Left lung (tissue), 10 donors: ENCODE measurements around the gene PIK3R5. TPM values are rescaled to one million over a fixed set of nuclear protein-coding genes. Genes with fewer than 3 reads are reported as not detected.

ENCODE experiments used
- ATAC-seq: fragments of 200-7000 bp; cut with Tn5 transposase; one replicate; pipeline ENCODE4 v1.9.1; 2020; ENCODE audit warnings: moderate library complexity
- DNase-seq, 4 donors: peaks; one replicate each; pipeline ENCODE4 v3.0.0-alpha.2; 2013 to 2020
- H3K27ac ChIP-seq, 2 donors: fragments of 200-600 bp; sonication (generic) in 1 of 2; one replicate each; pipeline versions ENCODE4 v1.5.0 to v1.8.0; 2020 to 2021
- H3K27me3 ChIP-seq, 2 donors: fragments of 200-600 bp; sonication (generic) in 1 of 2; one replicate each; pipeline versions ENCODE4 v1.5.0 to v1.8.0; 2020 to 2021
- H3K36me3 ChIP-seq, 2 donors: fragments of 200-600 bp; sonication (generic) in 1 of 2; one replicate each; pipeline versions ENCODE4 v1.5.0 to v1.8.0; 2020 to 2021
- H3K4me1 ChIP-seq, 2 donors: fragments of 200-600 bp; one replicate each; pipeline ENCODE4 v1.8.0; 2021
- H3K4me3 ChIP-seq, 2 donors: fragments of 200-600 bp; sonication (generic) in 1 of 2; one replicate each; pipeline versions ENCODE4 v1.5.0 to v1.8.0; 2020 to 2021; ENCODE audit warnings: mild to moderate bottlenecking in 1 of 2
- H3K9me3 ChIP-seq, 2 donors: fragments of 200-600 bp; sonication (generic) in 1 of 2; one replicate each; pipeline versions ENCODE4 v1.5.0 to v1.8.0; 2020 to 2021
- CTCF ChIP-seq, 2 donors: fragments of 200-600 bp; sonication (generic) in 1 of 2; IDR thresholded peaks; one replicate each; pipeline versions ENCODE4 v1.5.0 to v1.8.0; 2021; ENCODE audit warnings: antibody characterized with exemption in 2 of 2
- intact Hi-C, 2 donors: fragments of 100-400 bp; cut with DNase I; formaldehyde crosslinking; loops; one replicate each; pipeline versions ENCODE4 v1.11.2 to v1.14.2; 2022
- polyA plus RNA-seq, 6 donors: library from polyadenylated mRNA; unstranded; fragments of 120-200 nt; gene quantifications; one replicate each; pipeline ENCODE4 v1.2.1, GENCODE V29; 2013; ENCODE audit not compliant: insufficient read length in 6 of 6
- total RNA-seq, 2 donors: library from RNA; stranded (reverse); fragmentation: NEBNext Ultra II Directional; extraction: Animal tissue kit (Norgen Biotek cat#: 25700); gene quantifications; one replicate each; pipeline ENCODE4 v1.2.1, GENCODE V29; 2021
- donor health status: DM: no; HTN: yes; CAD: no.
- donor health status: DM: no; HTN: no; CAD: no.

The PIK3R5 gene
- total and polyA plus RNA-seq, 8 donors, result 1.1 to 84.8 (median 2.0) TPM

GRCh38 chr17:8975091-8975725, 9.7 kb upstream of the PIK3R5 start:
- Histone ChIP-seq H3K4me3 (no peak overlapping the region), H3K36me3 (no peaks in the 10 kb centered on the region), H3K27me3 (no peaks in the 10 kb centered on the region), H3K4me1 (peaks cover 0 to 3% of the 10 kb centered on the region in 2 donors), H3K27ac (no peak overlapping the region), H3K9me3 (peaks cover 0 to 2% of the 10 kb centered on the region in 2 donors)
- intact Hi-C loops, result no loop called here
- no peak for ATAC-seq
- TF ChIP-seq CTCF (IDR thresholded peaks at IDR 0.05), result no peak
- no peak for DNase-seq

- intact Hi-C loops, result no loop called here
- no peaks in the 10 kb centered on the region for H3K36me3 ChIP-seq
- H3K27me3 ChIP-seq, result peaks cover 12 to 32% of the 10 kb centered on the region in 2 donors
- TF ChIP-seq CTCF (IDR thresholded peaks at IDR 0.05), result no peak
- H3K4me1 ChIP-seq, result peaks cover 0 to 45% of the 10 kb centered on the region in 2 donors
- peak overlapping the region in 1 of 2 donors; percentile 15 for H3K27ac ChIP-seq
- H3K9me3 ChIP-seq, result peaks cover 0 to 2% of the 10 kb centered on the region in 2 donors
- DNase-seq (no peak), ATAC-seq (no peak)
- no peak overlapping the region for H3K4me3 ChIP-seq
Observed at GRCh38 chr17:8969901-8970300, 4.4 kb upstream of the PIK3R5 start.

GRCh38 chr17:8968503-8968902, 3.0 kb upstream of the PIK3R5 start:
- Histone ChIP-seq H3K27ac (peak overlapping the region in 1 of 2 donors; percentile 99), H3K4me3 (no peak overlapping the region), H3K9me3 (peaks cover 0 to 2% of the 10 kb centered on the region in 2 donors), H3K27me3 (peaks cover 15 to 46% of the 10 kb centered on the region in 2 donors), H3K36me3 (no peaks in the 10 kb centered on the region), H3K4me1 (peaks cover 0 to 54% of the 10 kb centered on the region in 2 donors)
- no peak for DNase-seq
- intact Hi-C loops, result no loop called here
- ATAC-seq, result no peak
- TF ChIP-seq CTCF (IDR thresholded peaks at IDR 0.05), result no peak

DNA sequence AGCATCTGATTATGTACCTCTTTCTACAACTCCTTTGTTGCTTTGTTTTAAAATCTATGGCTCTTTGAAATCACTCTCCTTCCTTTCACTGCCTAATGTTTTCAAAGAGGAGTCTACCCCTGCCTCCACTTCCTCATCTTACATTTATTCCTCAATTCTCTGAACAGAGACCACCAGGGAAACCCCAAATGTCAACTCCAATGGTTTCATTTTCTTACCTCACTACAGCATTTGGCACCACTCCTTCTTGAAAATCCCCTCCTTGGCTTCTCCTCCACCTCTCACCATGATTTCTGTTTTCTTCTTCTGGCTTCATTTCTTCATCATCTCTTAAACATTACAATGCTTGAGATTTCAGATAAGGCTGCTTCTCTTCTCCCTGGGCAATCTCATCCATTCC, 2.4 kb upstream of the PIK3R5 start:
- Histone ChIP-seq H3K9me3 (peaks cover 0 to 2% of the 10 kb centered on the region in 2 donors), H3K4me3 (peak overlapping the region in 1 of 2 donors; percentile 2), H3K27ac (peak overlapping the region in 1 of 2 donors; percentile 99), H3K4me1 (peaks cover 0 to 60% of the 10 kb centered on the region in 2 donors), H3K36me3 (no peaks in the 10 kb centered on the region), H3K27me3 (peaks cover 15 to 53% of the 10 kb centered on the region in 2 donors)
- no peak for ATAC-seq
- intact Hi-C loops, result no loop called here
- TF ChIP-seq CTCF (IDR thresholded peaks at IDR 0.05), result no peak
- no peak for DNase-seq

GRCh38 chr17:8966926-8967325, 1.4 kb upstream of the PIK3R5 start:
- Histone ChIP-seq H3K9me3 (peaks cover 0 to 2% of the 10 kb centered on the region in 2 donors), H3K4me3 (peak overlapping the region in 1 of 2 donors; percentile 66), H3K36me3 (no peaks in the 10 kb centered on the region), H3K27me3 (peaks cover 15 to 57% of the 10 kb centered on the region in 2 donors), H3K4me1 (peaks cover 0 to 69% of the 10 kb centered on the region in 2 donors), H3K27ac (peak overlapping the region; percentile 78 to 99)
- ATAC-seq (peak; percentile 14), DNase-seq (no peak)
- intact Hi-C loops, result no loop called here
- no peak for TF ChIP-seq CTCF (IDR thresholded peaks at IDR 0.05)
